Left lung (tissue), 10 donors: Measurements from ENCODE around the gene PDK3. TPM values are rescaled to one million over a fixed set of nuclear protein-coding genes. Genes with fewer than 3 reads are reported as not detected.

Experiments
- ATAC-seq: fragments of 200-7000 bp; cut with Tn5 transposase; one replicate; pipeline ENCODE4 v1.9.1; 2020; ENCODE audit warnings: moderate library complexity
- DNase-seq, 4 donors: peaks; one replicate each; pipeline ENCODE4 v3.0.0-alpha.2; 2013 to 2020
- H3K27ac ChIP-seq, 2 donors: fragments of 200-600 bp; sonication (generic) in 1 of 2; one replicate each; pipeline versions ENCODE4 v1.5.0 to v1.8.0; 2020 to 2021
- H3K27me3 ChIP-seq, 2 donors: fragments of 200-600 bp; sonication (generic) in 1 of 2; one replicate each; pipeline versions ENCODE4 v1.5.0 to v1.8.0; 2020 to 2021
- H3K36me3 ChIP-seq, 2 donors: fragments of 200-600 bp; sonication (generic) in 1 of 2; one replicate each; pipeline versions ENCODE4 v1.5.0 to v1.8.0; 2020 to 2021
- H3K4me1 ChIP-seq, 2 donors: fragments of 200-600 bp; one replicate each; pipeline ENCODE4 v1.8.0; 2021
- H3K4me3 ChIP-seq, 2 donors: fragments of 200-600 bp; sonication (generic) in 1 of 2; one replicate each; pipeline versions ENCODE4 v1.5.0 to v1.8.0; 2020 to 2021; ENCODE audit warnings: mild to moderate bottlenecking in 1 of 2
- H3K9me3 ChIP-seq, 2 donors: fragments of 200-600 bp; sonication (generic) in 1 of 2; one replicate each; pipeline versions ENCODE4 v1.5.0 to v1.8.0; 2020 to 2021
- intact Hi-C, 2 donors: fragments of 100-400 bp; cut with DNase I; formaldehyde crosslinking; loops; one replicate each; pipeline versions ENCODE4 v1.11.2 to v1.14.2; 2022
- polyA plus RNA-seq, 6 donors: library from polyadenylated mRNA; unstranded; fragments of 120-200 nt; gene quantifications; one replicate each; pipeline ENCODE4 v1.2.1, GENCODE V29; 2013; ENCODE audit not compliant: insufficient read length in 6 of 6
- total RNA-seq, 2 donors: library from RNA; stranded (reverse); fragmentation: NEBNext Ultra II Directional; extraction: Animal tissue kit (Norgen Biotek cat#: 25700); gene quantifications; one replicate each; pipeline ENCODE4 v1.2.1, GENCODE V29; 2021
- TF ChIP-seq, protein P1 (sequence below), 2 donors: fragments of 200-600 bp; sonication (generic) in 1 of 2; IDR thresholded peaks; one replicate each; pipeline versions ENCODE4 v1.5.0 to v1.8.0; 2021; ENCODE audit warnings: antibody characterized with exemption in 2 of 2
- donor health status: DM: no; HTN: yes; CAD: no.
- donor health status: DM: no; HTN: no; CAD: no.

The PDK3 gene
- total and polyA plus RNA-seq, 8 donors = 5.0 to 21.2 (median 7.1) TPM

- no peak overlapping the region for H3K4me3 ChIP-seq
- H3K27ac ChIP-seq = no peak overlapping the region
- TF ChIP-seq, protein P1, sequence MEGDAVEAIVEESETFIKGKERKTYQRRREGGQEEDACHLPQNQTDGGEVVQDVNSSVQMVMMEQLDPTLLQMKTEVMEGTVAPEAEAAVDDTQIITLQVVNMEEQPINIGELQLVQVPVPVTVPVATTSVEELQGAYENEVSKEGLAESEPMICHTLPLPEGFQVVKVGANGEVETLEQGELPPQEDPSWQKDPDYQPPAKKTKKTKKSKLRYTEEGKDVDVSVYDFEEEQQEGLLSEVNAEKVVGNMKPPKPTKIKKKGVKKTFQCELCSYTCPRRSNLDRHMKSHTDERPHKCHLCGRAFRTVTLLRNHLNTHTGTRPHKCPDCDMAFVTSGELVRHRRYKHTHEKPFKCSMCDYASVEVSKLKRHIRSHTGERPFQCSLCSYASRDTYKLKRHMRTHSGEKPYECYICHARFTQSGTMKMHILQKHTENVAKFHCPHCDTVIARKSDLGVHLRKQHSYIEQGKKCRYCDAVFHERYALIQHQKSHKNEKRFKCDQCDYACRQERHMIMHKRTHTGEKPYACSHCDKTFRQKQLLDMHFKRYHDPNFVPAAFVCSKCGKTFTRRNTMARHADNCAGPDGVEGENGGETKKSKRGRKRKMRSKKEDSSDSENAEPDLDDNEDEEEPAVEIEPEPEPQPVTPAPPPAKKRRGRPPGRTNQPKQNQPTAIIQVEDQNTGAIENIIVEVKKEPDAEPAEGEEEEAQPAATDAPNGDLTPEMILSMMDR (IDR thresholded peaks at IDR 0.05) = no peak
- H3K36me3 ChIP-seq = no peaks in the 10 kb centered on the region
- no peak for DNase-seq
- intact Hi-C loops = no loop called here
- no peaks in the 10 kb centered on the region for H3K27me3 ChIP-seq
- no peak for ATAC-seq
- H3K9me3 ChIP-seq = no peaks in the 10 kb centered on the region
- no peaks in the 10 kb centered on the region for H3K4me1 ChIP-seq
Observed at GRCh38 chrX:24566240-24566639, 101.2 kb downstream of the PDK3 start.

- TF ChIP-seq, protein P1 (IDR thresholded peaks at IDR 0.05) = no peak
Observed at GRCh38 chrX:24567169-24567568, 102.1 kb downstream of the PDK3 start.

GRCh38 chrX:24574743-24575142, 109.7 kb downstream of the PDK3 start:
- Histone ChIP-seq H3K4me3 (no peak overlapping the region), H3K9me3 (no peaks in the 10 kb centered on the region), H3K36me3 (no peaks in the 10 kb centered on the region), H3K27ac (no peak overlapping the region), H3K4me1 (no peaks in the 10 kb centered on the region), H3K27me3 (no peaks in the 10 kb centered on the region)
- ATAC-seq (no peak), DNase-seq (no peak)
- intact Hi-C loops = no loop called here
- TF ChIP-seq, protein P1 (IDR thresholded peaks at IDR 0.05) = no peak

More at GRCh38 chrX:24567169-24567568, 102.1 kb downstream of the PDK3 start:
- ATAC-seq (no peak), DNase-seq (no peak)
- Histone ChIP-seq H3K27me3 (no peaks in the 10 kb centered on the region), H3K36me3 (no peaks in the 10 kb centered on the region), H3K9me3 (no peaks in the 10 kb centered on the region), H3K27ac (no peak overlapping the region), H3K4me1 (no peaks in the 10 kb centered on the region), H3K4me3 (no peak overlapping the region)
- intact Hi-C loops = no loop called here

- TF ChIP-seq, protein P1 (IDR thresholded peaks at IDR 0.05) = no peak
- Histone ChIP-seq H3K4me1 (no peaks in the 10 kb centered on the region), H3K27me3 (no peaks in the 10 kb centered on the region), H3K27ac (no peak overlapping the region), H3K4me3 (no peak overlapping the region), H3K9me3 (no peaks in the 10 kb centered on the region), H3K36me3 (no peaks in the 10 kb centered on the region)
- intact Hi-C loops = no loop called here
- DNase-seq = no peak
- no peak for ATAC-seq
Observed at GRCh38 chrX:24575496-24575895, 110.4 kb downstream of the PDK3 start.

- no peaks in the 10 kb centered on the region for H3K36me3 ChIP-seq
- TF ChIP-seq, protein P1 (IDR thresholded peaks at IDR 0.05) = no peak
- no peaks in the 10 kb centered on the region for H3K9me3 ChIP-seq
- DNase-seq (no peak), ATAC-seq (no peak)
- H3K4me3 ChIP-seq = no peak overlapping the region
- intact Hi-C loops = no loop called here
- H3K27me3 ChIP-seq = no peaks in the 10 kb centered on the region
- no peak overlapping the region for H3K27ac ChIP-seq
- H3K4me1 ChIP-seq = no peaks in the 10 kb centered on the region
Observed at GRCh38 chrX:24577091-24577490, 112.0 kb downstream of the PDK3 start.

Other genes starting within 250 kb of the PDK3 start
- gene SUPT20HL2, start 151.2 kb upstream of the PDK3 start, total RNA-seq = not detected
- gene SUPT20HL2, start 151.2 kb upstream of the PDK3 start, polyA plus RNA-seq = not detected
- not detected for gene SUPT20HL1, start 104.6 kb upstream of the PDK3 start, total RNA-seq
- under 1 TPM in 1 of 6 donors, not detected in 5; 0.07 TPM for gene SUPT20HL1, start 104.6 kb upstream of the PDK3 start, polyA plus RNA-seq
- gene PCYT1B, start 182.1 kb downstream of the PDK3 start, total RNA-seq = under 1 TPM; 0.85 to 0.94 TPM
- gene PCYT1B, start 182.1 kb downstream of the PDK3 start, polyA plus RNA-seq = 1 to 10 TPM; 6.1 to 8.6 (median 6.8) TPM
- gene POLA1, start 228.6 kb downstream of the PDK3 start, total RNA-seq = 10 to 100 TPM; 11.0 to 14.8 TPM
- 10 to 100 TPM; 14.8 to 19.6 (median 16.8) TPM for gene POLA1, start 228.6 kb downstream of the PDK3 start, polyA plus RNA-seq